HepG2 (cell line): ENCODE data around the gene TANC1. TPM values are rescaled to one million over a fixed set of nuclear protein-coding genes. Genes with fewer than 3 reads are reported as not detected.

Experiments used
- ARHGAP35 ChIP-seq: sonication (generic); formaldehyde crosslinking; IDR thresholded peaks from 2 replicates; pipeline ENCODE4 v1.9.0; 2022; ENCODE audit warnings: mild to moderate bottlenecking, inconsistent platforms, moderate library complexity, missing genetic modification reagents, borderline replicate concordance
- KLF16 ChIP-seq, 2 experiments: sonication (generic) in 1 of 2; formaldehyde crosslinking in 1 of 2; IDR thresholded peaks; 2 replicates each; pipeline versions ENCODE4 v1.6.1 to v1.8.0; 2016 to 2023; ENCODE audit warnings: missing genetic modification reagents in 2 of 2, missing compliant biosample characterization in 1 of 2
- MTF1 ChIP-seq: sonication (generic); formaldehyde crosslinking; IDR thresholded peaks from 2 replicates; pipeline ENCODE4 v1.5.0; 2020; ENCODE audit warnings: missing genetic modification reagents
- NFAT5 ChIP-seq: sonication (generic); formaldehyde crosslinking; IDR thresholded peaks from 2 replicates; pipeline ENCODE4 v1.4.0; 2020; ENCODE audit warnings: missing genetic modification reagents
- SMAD1 ChIP-seq: sonication (generic); formaldehyde crosslinking; IDR thresholded peaks from 2 replicates; pipeline ENCODE4 v1.4.0; 2020; ENCODE audit warnings: missing genetic modification reagents, low read depth, mild to moderate bottlenecking, borderline replicate concordance
- ZBTB1 ChIP-seq: sonication (generic); formaldehyde crosslinking; IDR thresholded peaks from 2 replicates; pipeline ENCODE4 v1.4.0; 2020; ENCODE audit warnings: missing genetic modification reagents, borderline replicate concordance
- ZNF160 ChIP-seq: sonication (generic); formaldehyde crosslinking; IDR thresholded peaks from 2 replicates; pipeline ENCODE4 v1.8.0; 2022; ENCODE audit warnings: mild to moderate bottlenecking, inconsistent platforms, missing genetic modification reagents
- ZNF367 ChIP-seq: sonication (generic); formaldehyde crosslinking; IDR thresholded peaks from 2 replicates; pipeline ENCODE4 v1.4.0; 2020; ENCODE audit warnings: missing genetic modification reagents, borderline replicate concordance
- polyA plus RNA-seq, 8 experiments: library from polyadenylated mRNA; depleted of rRNA in 3 of 8; stranded (reverse) in 7 of 8; unstranded in 1 of 8; fragments of >200 nt; fragmentation: Illumina TruSeq in 4 of 8; extraction: Trizol in 4 of 8; gene quantifications; 2 replicates each; pipeline versions ENCODE4 v1.2.1 to v1.2.3, GENCODE V29; 2011 to 2016; ENCODE audit warnings: low read depth in 4 of 8, missing spikeins in 1 of 8, mixed read lengths in 1 of 8; ENCODE audit not compliant: insufficient read depth in 1 of 8
- total RNA-seq, 5 experiments: library from RNA; depleted of rRNA; stranded (reverse); fragments of >200 nt; fragmentation: Illumina TruSeq; extraction: Trizol; gene quantifications; 2 replicates each; pipeline ENCODE4 v1.2.3, GENCODE V29; 2016; ENCODE audit warnings: low read depth in 1 of 5

Gene TANC1
- total and polyA plus RNA-seq, 2 of the 13 experiments (the other 11 are each of a cell fraction or from before 2014, with no cell fraction given), result 2.3 to 5.6 TPM

DNA sequence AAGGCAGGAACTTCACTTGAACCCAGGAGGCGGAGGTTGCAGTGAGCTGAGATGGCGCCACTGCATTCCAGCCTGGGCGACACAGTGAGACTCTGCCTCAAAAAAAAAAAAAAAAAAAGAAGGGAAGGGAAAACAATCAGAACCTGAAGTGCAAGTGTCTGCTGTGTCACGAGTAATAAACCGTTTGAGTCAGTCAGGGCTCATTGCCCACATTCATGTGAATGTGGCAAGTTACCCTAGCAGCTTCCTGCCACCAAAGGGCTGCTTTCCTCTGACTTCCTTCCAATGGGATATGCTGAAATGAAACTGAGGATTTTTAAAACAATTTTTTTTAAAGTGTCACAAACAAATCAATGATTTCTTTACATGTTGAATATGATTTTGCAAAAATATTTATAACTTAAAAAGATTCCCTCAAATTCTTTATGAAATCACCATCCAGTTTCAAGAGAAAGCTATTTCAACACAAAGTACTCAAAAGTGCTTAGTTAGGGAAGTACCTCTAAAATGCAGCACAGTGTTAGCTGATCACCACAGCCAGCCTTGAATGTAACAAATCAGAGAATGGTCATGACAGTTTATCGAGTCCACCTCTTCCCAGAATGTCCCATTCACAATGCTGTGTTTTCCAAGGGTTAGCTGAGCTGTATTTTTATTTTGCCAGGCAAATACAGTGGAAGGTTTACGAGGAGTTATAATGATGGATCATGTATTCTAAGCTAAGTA is 281.7 kb downstream of the TANC1 start (continued):
- TF ChIP-seq ARHGAP35 (no peak), SMAD1 (CRISPR knock-in tag) (no peak), NFAT5 (CRISPR knock-in tag) (no peak), ZBTB1 (CRISPR knock-in tag) (no peak), MTF1 (no peak), ZNF367 (CRISPR knock-in tag) (no peak), KLF16 (CRISPR knock-in tag; IDR thresholded peaks at IDR 0.05) (no peak), ZNF160 (CRISPR knock-in tag) (no peak)
